CD14-positive monocyte (primary cell): ENCODE data around the gene ABCG2. TPM values are rescaled to one million over a fixed set of nuclear protein-coding genes. Genes with fewer than 3 reads are reported as not detected.

Experiments used
- DNase-seq, 3 donors: peaks; one replicate each; pipeline ENCODE4 v3.0.0-alpha.2; 2011 to 2022
- H2AFZ ChIP-seq: 2 replicates; pipeline ENCODE4 v1.6.0; 2012; ENCODE audit warnings: mild to moderate bottlenecking, low read depth, low read length, inconsistent platforms; ENCODE audit not compliant: insufficient read depth, poor library complexity, severe bottlenecking
- H3K27ac ChIP-seq, 2 donors: 1 replicate in 1 of 2; 2 replicates in 1 of 2; pipeline ENCODE4 v1.5.1; 2012 to 2013; ENCODE audit warnings: low read length in 2 of 2, control low read depth in 1 of 2, inconsistent platforms in 1 of 2, low read depth in 1 of 2, mild to moderate bottlenecking in 1 of 2
- H3K27me3 ChIP-seq, 2 donors: one replicate each; pipeline versions ENCODE4 v1.6.0 to v1.6.1; 2011 to 2013; ENCODE audit warnings: low read length in 2 of 2; ENCODE audit not compliant: control insufficient read depth in 2 of 2, insufficient read depth in 2 of 2
- H3K36me3 ChIP-seq, 2 donors: replicated peaks in 1 of 2; 1 replicate in 1 of 2; 2 replicates in 1 of 2; pipeline versions ENCODE4 v1.5.1 to v1.6.1; 2012 to 2013; ENCODE audit warnings: low read length in 2 of 2, control low read depth in 1 of 2, inconsistent platforms in 1 of 2, mild to moderate bottlenecking in 1 of 2; ENCODE audit not compliant: insufficient read depth in 2 of 2, control insufficient read depth in 1 of 2
- H3K4me1 ChIP-seq, 2 donors: 1 replicate in 1 of 2; 2 replicates in 1 of 2; pipeline versions ENCODE4 v1.5.1 to v1.6.1; 2012 to 2013; ENCODE audit warnings: low read length in 2 of 2, control low read depth in 1 of 2, inconsistent platforms in 1 of 2, mild to moderate bottlenecking in 1 of 2, moderate library complexity in 1 of 2; ENCODE audit not compliant: insufficient read depth in 2 of 2, control insufficient read depth in 1 of 2
- H3K4me2 ChIP-seq: replicated peaks from 2 replicates; pipeline ENCODE3; 2012; ENCODE audit warnings: low read length, moderate library complexity, mild to moderate bottlenecking; ENCODE audit not compliant: poor library complexity, severe bottlenecking; ENCODE audit errors: extremely low read depth
- H3K4me3 ChIP-seq, 3 experiments: fragments of 200-600 bp in 1 of 3; sonication (generic) in 1 of 3; replicated peaks in 1 of 3; 1 replicate in 2 of 3; 2 replicates in 1 of 3; pipeline ENCODE4 v1.5.1; 2011 to 2013; ENCODE audit warnings: low read length in 3 of 3, mild to moderate bottlenecking in 3 of 3, control low read depth in 2 of 3, low read depth in 2 of 3, inconsistent platforms in 1 of 3, moderate library complexity in 1 of 3
- H3K79me2 ChIP-seq: 2 replicates; pipeline ENCODE4 v1.6.0; 2012; ENCODE audit warnings: mild to moderate bottlenecking, control low read depth, inconsistent platforms, low read length, moderate library complexity; ENCODE audit not compliant: insufficient read depth
- H3K9ac ChIP-seq: 2 replicates; pipeline ENCODE4 v1.6.0; 2017; ENCODE audit warnings: low read length, mild to moderate bottlenecking; ENCODE audit not compliant: insufficient read depth, poor library complexity, severe bottlenecking
- H3K9me3 ChIP-seq, 2 donors: replicated peaks in 1 of 2; 1 replicate in 1 of 2; 2 replicates in 1 of 2; pipeline versions ENCODE4 v1.5.1 to v1.6.1; 2012 to 2013; ENCODE audit warnings: low read length in 2 of 2, control low read depth in 1 of 2; ENCODE audit not compliant: control insufficient read depth in 1 of 2, insufficient read depth in 1 of 2
- H4K20me1 ChIP-seq: 2 replicates; pipeline ENCODE4 v1.6.0; 2012; ENCODE audit warnings: mild to moderate bottlenecking, low read length, control low read depth, moderate library complexity; ENCODE audit not compliant: insufficient read depth
- H3K27ac Mint-ChIP-seq, 7 donors: one replicate each; pipeline ENCODE4 v1.8.0; 2020; ENCODE audit warnings: mild to moderate bottlenecking in 7 of 7, mixed read lengths in 7 of 7, moderate library complexity in 6 of 7, inconsistent platforms in 2 of 7
- H3K27me3 Mint-ChIP-seq, 3 donors: one replicate each; pipeline ENCODE4 v1.8.0; 2021 to 2022; ENCODE audit warnings: low read depth in 3 of 3, mild to moderate bottlenecking in 3 of 3, mixed read lengths in 3 of 3, moderate library complexity in 3 of 3, inconsistent platforms in 1 of 3
- H3K36me3 Mint-ChIP-seq, 2 donors: one replicate each; pipeline ENCODE4 v1.8.0; 2020; ENCODE audit warnings: mixed read lengths in 2 of 2, inconsistent platforms in 1 of 2, mild to moderate bottlenecking in 1 of 2
- H3K4me1 Mint-ChIP-seq: one replicate; pipeline ENCODE4 v1.8.0; 2020; ENCODE audit warnings: mild to moderate bottlenecking, mixed read lengths
- H3K4me3 Mint-ChIP-seq, 2 donors: one replicate each; pipeline ENCODE4 v1.8.0; 2020; ENCODE audit warnings: mild to moderate bottlenecking in 2 of 2, mixed read lengths in 2 of 2, moderate library complexity in 1 of 2
- H3K9me3 Mint-ChIP-seq, 7 donors: one replicate each; pipeline ENCODE4 v1.8.0; 2020 to 2022; ENCODE audit warnings: mixed read lengths in 7 of 7, mild to moderate bottlenecking in 6 of 7, moderate library complexity in 6 of 7, inconsistent platforms in 2 of 7
- CTCF ChIP-seq: fragments of 200-600 bp; IDR thresholded peaks from one replicate; pipeline ENCODE4 v1.8.0; 2022; ENCODE audit warnings: antibody characterized with exemption, mild to moderate bottlenecking
- whole genome bisulfite sequencing: methylation state at CpG from one replicate; pipeline ENCODE4 v1.1.5; 2013; ENCODE audit warnings: missing lambda C conversion rate; ENCODE audit not compliant: insufficient coverage; 5-methylcytosine and 5-hydroxymethylcytosine counted together
- intact Hi-C, 2 donors: fragments of 100-400 bp; cut with micrococcal nuclease; formaldehyde crosslinking; loops; one replicate each; pipeline versions ENCODE4 v1.15.0 to v1.15.1; 2023
- polyA plus RNA-seq, 3 donors: library from polyadenylated mRNA; depleted of rRNA in 1 of 3; unstranded in 2 of 3; stranded (reverse) in 1 of 3; fragments of 300-500 nt in 2 of 3; fragments of >200 nt in 1 of 3; fragmentation: Illumina TruSeq in 2 of 3; gene quantifications; 1 replicate in 2 of 3; 2 replicates in 1 of 3; pipeline ENCODE4 v1.2.3, GENCODE V29; 2012 to 2021

Gene ABCG2
- polyA plus RNA-seq, 3 donors = not detected

GRCh38 chr4:88059766-88060165 is 98.7 kb downstream of the ABCG2 start:
- intact Hi-C loops = no loop called here
- Histone ChIP-seq H3K9me3 (no peaks in the 10 kb centered on the region), H3K9ac (no peak overlapping the region), H4K20me1 (no peaks in the 10 kb centered on the region), H3K4me1 (peaks cover 20 to 23% of the 10 kb centered on the region in 2 donors), H3K27ac (no peak overlapping the region), H3K4me3 (no peak overlapping the region), H3K79me2 (no peaks in the 10 kb centered on the region), H3K4me2 (no peak overlapping the region), H2AFZ (no peak overlapping the region), H3K27me3 (no peaks in the 10 kb centered on the region), H3K36me3 (peaks cover 19 to 48% of the 10 kb centered on the region in 2 donors)
- no peak for DNase-seq
- Mint-ChIP-seq H3K27ac (no peak overlapping the region), H3K9me3 (no peaks in the 10 kb centered on the region), H3K36me3 (peaks cover 36 to 48% of the 10 kb centered on the region in 2 donors), H3K27me3 (no peaks in the 10 kb centered on the region), H3K4me3 (no peak overlapping the region), H3K4me1 (peaks cover 23% of the 10 kb centered on the region)
- TF ChIP-seq CTCF = no peak
- no CpG with 5 or more reads among the region's 2 CpGs for WGBS

- H3K9me3 ChIP-seq = no peaks in the 10 kb centered on the region
- no peak overlapping the region for H3K27ac ChIP-seq
- peaks cover 19 to 51% of the 10 kb centered on the region in 2 donors for H3K36me3 ChIP-seq
- Mint-ChIP-seq H3K36me3 (peaks cover 36 to 49% of the 10 kb centered on the region in 2 donors), H3K4me3 (no peak overlapping the region), H3K27ac (no peak overlapping the region), H3K27me3 (no peaks in the 10 kb centered on the region), H3K4me1 (peaks cover 19% of the 10 kb centered on the region), H3K9me3 (no peaks in the 10 kb centered on the region)
- no CpG with 5 or more reads among the region's 3 CpGs for WGBS
- H3K4me3 ChIP-seq = no peak overlapping the region
- no peak overlapping the region for H3K9ac ChIP-seq
- H3K79me2 ChIP-seq = no peaks in the 10 kb centered on the region
- no peak overlapping the region for H3K4me2 ChIP-seq
- H4K20me1 ChIP-seq = no peaks in the 10 kb centered on the region
- H2AFZ ChIP-seq = no peak overlapping the region
- intact Hi-C loops = no loop called here
- H3K4me1 ChIP-seq = peaks cover 13 to 14% of the 10 kb centered on the region in 2 donors
- H3K27me3 ChIP-seq = no peaks in the 10 kb centered on the region
- no peak for TF ChIP-seq CTCF
- no peak for DNase-seq
Measured at GRCh38 chr4:88058295-88058694, 100.1 kb downstream of the ABCG2 start.
